ENCODE measurements around the gene GM2A.

GM2A gene

DNA sequence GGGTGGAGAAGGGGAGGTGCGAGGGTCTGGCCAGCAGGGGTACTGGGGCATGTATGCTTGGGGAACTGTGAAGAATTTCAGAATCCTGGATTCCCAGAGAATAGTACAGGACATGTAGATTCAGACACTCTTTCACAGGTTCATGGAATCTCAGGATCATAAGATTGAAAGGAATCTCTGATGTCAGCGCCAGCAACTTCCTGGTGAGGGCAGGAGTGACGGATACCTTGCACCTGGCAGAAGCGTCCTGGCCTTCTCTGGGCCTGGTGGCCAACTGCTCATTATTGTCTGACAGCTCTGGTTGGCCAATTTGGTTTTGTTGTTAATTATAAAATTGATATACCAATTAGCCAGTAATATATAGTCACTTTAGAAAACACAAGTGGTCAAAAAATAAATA lies 6.9 kb downstream of the GM2A start:
- H3K27ac ChIP-seq: 0 out of 2 replicates have a peak overlapping the region, but pooled peaks have one; percentile 2
- TF ChIP-seq, protein P1, sequence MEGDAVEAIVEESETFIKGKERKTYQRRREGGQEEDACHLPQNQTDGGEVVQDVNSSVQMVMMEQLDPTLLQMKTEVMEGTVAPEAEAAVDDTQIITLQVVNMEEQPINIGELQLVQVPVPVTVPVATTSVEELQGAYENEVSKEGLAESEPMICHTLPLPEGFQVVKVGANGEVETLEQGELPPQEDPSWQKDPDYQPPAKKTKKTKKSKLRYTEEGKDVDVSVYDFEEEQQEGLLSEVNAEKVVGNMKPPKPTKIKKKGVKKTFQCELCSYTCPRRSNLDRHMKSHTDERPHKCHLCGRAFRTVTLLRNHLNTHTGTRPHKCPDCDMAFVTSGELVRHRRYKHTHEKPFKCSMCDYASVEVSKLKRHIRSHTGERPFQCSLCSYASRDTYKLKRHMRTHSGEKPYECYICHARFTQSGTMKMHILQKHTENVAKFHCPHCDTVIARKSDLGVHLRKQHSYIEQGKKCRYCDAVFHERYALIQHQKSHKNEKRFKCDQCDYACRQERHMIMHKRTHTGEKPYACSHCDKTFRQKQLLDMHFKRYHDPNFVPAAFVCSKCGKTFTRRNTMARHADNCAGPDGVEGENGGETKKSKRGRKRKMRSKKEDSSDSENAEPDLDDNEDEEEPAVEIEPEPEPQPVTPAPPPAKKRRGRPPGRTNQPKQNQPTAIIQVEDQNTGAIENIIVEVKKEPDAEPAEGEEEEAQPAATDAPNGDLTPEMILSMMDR (conservative IDR thresholded peaks at IDR 0.05; ENCODE audit: low read depth): no peak
- ChIA-PET POLR2A (ENCODE audit: low non-redundant PET) (no interaction called here), CTCF (interaction anchor here (0.9 kb wide), 1 partner anchor 21 kb away, joined by 3 read pairs; no protein-coding TSS in a partner anchor)
- DNase-seq (ENCODE audit: low spot score): no peak

DNA sequence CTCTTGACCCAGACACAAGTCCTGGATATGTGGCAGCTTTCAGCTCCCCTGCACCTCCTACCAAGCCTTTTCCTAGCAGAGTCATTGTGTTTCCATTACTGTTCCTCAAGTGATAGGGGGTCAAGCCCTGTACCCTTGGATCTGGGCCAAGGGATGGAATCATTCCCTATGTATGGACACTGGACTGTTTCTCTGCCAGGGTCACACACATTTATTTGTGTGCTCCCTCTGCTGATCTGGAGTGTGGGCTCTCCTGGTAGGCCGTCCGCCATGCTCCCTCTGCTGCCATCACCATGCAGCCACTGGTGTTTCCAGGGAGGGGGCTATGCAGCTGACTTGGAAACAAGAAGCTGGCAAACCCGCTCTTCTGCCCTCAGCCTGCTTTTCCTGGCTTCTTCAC lies 9.5 kb downstream of the GM2A start:
- TF ChIP-seq, protein P1 (conservative IDR thresholded peaks at IDR 0.05; ENCODE audit: low read depth): no peak
- H3K27ac ChIP-seq: peak overlapping the region; percentile 91
- no peak for DNase-seq (ENCODE audit: low spot score)
- ChIA-PET POLR2A (ENCODE audit: low non-redundant PET) (interaction anchor here (1.8 kb wide), 1 partner anchor 9 kb away, joined by 6 read pairs; the partner anchor contains the start of gene GM2A), CTCF (interaction anchor here (0.8 kb wide), 1 partner anchor 15 kb away, joined by 3 read pairs; no protein-coding TSS in a partner anchor)

- TF ChIP-seq, protein P1 (conservative IDR thresholded peaks at IDR 0.05; ENCODE audit: low read depth): no peak
- peak overlapping the region; percentile 91 for H3K27ac ChIP-seq
- ChIA-PET CTCF (interaction anchor here (1.6 kb wide), 1 partner anchor 10 kb away, joined by 3 read pairs; no protein-coding TSS in a partner anchor), POLR2A (ENCODE audit: low non-redundant PET) (interaction anchor here (0.6 to 1.8 kb wide), 2 partner anchors 11 to 42 kb away, joined by 5 to 6 read pairs; partner anchors contain the start of gene GM2A)
- peak; percentile 95 for DNase-seq (ENCODE audit: low spot score)
These were observed 11.1 kb downstream of the GM2A start for GRCh38 chr5:151264113-151264512.

- DNase-seq (ENCODE audit: low spot score): no peak
- TF ChIP-seq, protein P1 (conservative IDR thresholded peaks at IDR 0.05; ENCODE audit: low read depth): no peak
- ChIA-PET POLR2A (ENCODE audit: low non-redundant PET) (no interaction called here), CTCF (interaction anchor here (0.7 kb wide), 1 partner anchor 231 kb away, joined by 5 read pairs; no protein-coding TSS in a partner anchor)
- H3K27ac ChIP-seq: no peak overlapping the region
These were observed 14.7 kb downstream of the GM2A start for GRCh38 chr5:151267491-151268260.

GRCh38 chr5:151270599-151270998 lies 17.6 kb downstream of the GM2A start:
- no peak for DNase-seq (ENCODE audit: low spot score)
- ChIA-PET CTCF (no interaction called here), POLR2A (ENCODE audit: low non-redundant PET) (interaction anchor here (0.7 kb wide), 1 partner anchor 54 kb away, joined by 5 read pairs; no protein-coding TSS in a partner anchor)
- TF ChIP-seq, protein P1 (conservative IDR thresholded peaks at IDR 0.05; ENCODE audit: low read depth): no peak
- H3K27ac ChIP-seq: no peak overlapping the region

GRCh38 chr5:151271336-151271735 lies 18.4 kb downstream of the GM2A start:
- TF ChIP-seq, protein P1 (conservative IDR thresholded peaks at IDR 0.05; ENCODE audit: low read depth): no peak
- H3K27ac ChIP-seq: no peak overlapping the region
- POLR2A ChIA-PET (ENCODE audit: low non-redundant PET): no interaction called here
- CTCF ChIA-PET: no interaction called here
- no peak for DNase-seq (ENCODE audit: low spot score)
